Cardiac atrium fibroblast (primary cell): ENCODE measurements around the gene TMBIM1. TPM values are rescaled to one million over a fixed set of nuclear protein-coding genes. Genes with fewer than 3 reads are reported as not detected.

Source experiments
- total RNA-seq: library from RNA; depleted of rRNA; stranded (reverse); fragments of >200 nt; gene quantifications from 2 replicates; pipeline ENCODE4 v1.2.3, GENCODE V29; 2015

TMBIM1 gene
- total RNA-seq: 109 and 139 TPM in 2 replicates

DNA sequence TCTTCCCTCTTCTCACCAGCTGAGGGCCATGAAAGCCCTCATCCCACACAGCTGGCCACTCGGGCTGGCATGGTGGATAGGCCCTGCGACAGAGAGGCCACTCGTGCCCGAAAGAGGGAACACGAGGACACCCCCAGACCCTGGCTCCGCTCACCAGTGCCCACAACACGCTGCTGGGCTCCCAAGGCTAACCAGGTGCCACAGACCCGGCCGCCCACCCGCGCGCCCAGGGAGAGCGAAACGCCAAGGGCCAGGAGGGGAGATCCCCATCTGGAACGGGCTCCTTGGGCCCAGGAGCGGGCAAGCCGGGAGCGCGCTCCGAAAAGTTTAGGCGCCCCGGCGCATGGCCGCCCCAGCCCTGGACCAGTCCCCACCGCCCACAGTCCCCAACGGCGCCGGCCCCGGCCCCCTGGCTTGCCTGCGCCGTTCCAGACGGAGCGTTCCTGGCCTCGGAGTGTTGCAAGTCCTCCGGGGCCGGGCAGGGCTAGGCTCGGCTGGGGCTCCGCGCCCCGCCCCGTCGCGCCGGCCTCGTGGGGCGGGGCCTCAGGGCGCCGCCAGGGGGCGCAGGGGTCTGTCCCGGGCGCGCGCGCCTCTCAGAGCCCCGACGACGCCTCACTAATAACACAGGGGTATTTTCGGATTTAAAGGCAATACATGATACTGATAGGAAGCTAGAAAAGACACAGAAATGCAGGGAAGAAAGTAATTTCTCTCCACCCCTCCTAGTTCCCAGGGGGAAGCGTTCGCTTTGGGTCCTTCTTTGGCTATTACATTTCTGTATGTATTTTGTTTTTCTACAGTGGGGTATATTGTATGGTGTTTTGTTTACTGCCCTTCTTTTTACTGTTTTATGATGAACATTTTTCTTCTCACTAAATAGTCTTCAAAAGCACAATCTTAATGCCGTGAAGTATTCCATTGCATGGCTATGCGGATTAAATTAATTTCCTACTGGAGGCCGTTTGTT, at the start of gene TMBIM1:
TMBIM1 (minus strand) TSS at position 456 of the 967 bp plus-strand sequence. CDS start 10,362 bp downstream, outside the sequence.

GRCh38 chr2:218269900-218270720, 22.2 kb downstream of the TMBIM1 start, which contains the start of the genes AAMP and PNKD:
TSS of gene AAMP (minus strand) at chr2:218270137. CDS start at chr2:218270086, 51 bp downstream.
TSS of gene PNKD (plus strand) at chr2:218270519. CDS start at chr2:218270536, 17 bp downstream.

GRCh38 chr2:218260742-218261422, 31.4 kb downstream of the TMBIM1 start, which contains the start of gene GPBAR1:
TSS of gene GPBAR1 (plus strand) at chr2:218261015. CDS start at chr2:218262725, 1,710 bp downstream.

Other genes starting within 250 kb of the TMBIM1 start
- gene RUFY4, start 223.2 kb downstream of the TMBIM1 start, total RNA-seq: not detected in 2 replicates
- gene CXCR2, start 166.5 kb downstream of the TMBIM1 start, total RNA-seq: not detected in 2 replicates
- not detected in 2 replicates for gene CXCR1, start 125.5 kb downstream of the TMBIM1 start, total RNA-seq
- 444 and 448 TPM in 2 replicates for gene ARPC2, start 75.3 kb downstream of the TMBIM1 start, total RNA-seq
- gene GPBAR1, start 31.5 kb downstream of the TMBIM1 start, total RNA-seq: not detected in 2 replicates
- 86.7 and 116 TPM in 2 replicates for gene AAMP, start 22.4 kb downstream of the TMBIM1 start, total RNA-seq
- 32.9 and 36.3 TPM in 2 replicates for gene PNKD, start 22.0 kb downstream of the TMBIM1 start, total RNA-seq
- gene CATIP, start 64.4 kb upstream of the TMBIM1 start, total RNA-seq: not detected in 2 replicates
- gene SLC11A1, start 89.8 kb upstream of the TMBIM1 start, total RNA-seq: under 0.01 TPM in 2 replicates
- gene CTDSP1, start 107.4 kb upstream of the TMBIM1 start, total RNA-seq: 87.0 and 94.2 TPM in 2 replicates
- not detected in 2 replicates for gene VIL1, start 126.6 kb upstream of the TMBIM1 start, total RNA-seq